ENCODE results near the gene TOR1AIP2.
"Not testable (repeated sequence)": the region's sequence is repeated elsewhere in the genome, so short reads cannot be mapped to it uniquely, and the experiment has no call there.

Gene TOR1AIP2

DNA sequence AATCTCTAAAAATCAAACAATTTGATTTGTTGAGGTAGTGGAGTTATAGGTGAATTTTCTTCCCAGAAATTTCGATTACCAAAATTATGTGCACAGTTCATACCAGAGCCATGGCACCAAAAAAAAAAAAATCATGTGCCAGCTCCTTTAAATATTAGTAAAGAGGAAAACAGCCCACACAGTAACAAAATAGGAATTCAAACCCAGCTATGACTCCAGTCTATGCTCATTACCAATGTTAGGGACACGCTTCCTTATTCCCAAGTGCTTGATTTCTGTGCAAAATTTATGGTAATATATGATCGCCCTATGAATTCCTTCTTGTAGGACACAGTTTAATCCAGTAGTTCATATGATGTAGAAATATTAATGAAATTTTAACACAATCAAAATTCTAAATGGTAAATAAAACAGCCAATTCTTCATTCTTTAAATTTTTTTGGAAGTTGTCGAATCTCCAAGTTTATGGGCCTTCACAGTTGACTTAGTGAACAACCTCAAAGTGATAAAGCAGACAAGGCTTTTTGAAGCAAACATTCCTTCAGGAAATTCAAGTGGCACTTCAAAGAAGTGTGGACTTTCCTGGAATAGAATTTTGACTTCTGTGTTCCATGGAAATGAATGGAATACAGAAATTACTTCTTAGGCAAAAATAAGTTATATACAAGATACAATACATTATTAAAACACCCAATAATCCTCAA, 1.9 kb downstream of the TOR1AIP2 start:
- no peak for DNase-seq

DNA sequence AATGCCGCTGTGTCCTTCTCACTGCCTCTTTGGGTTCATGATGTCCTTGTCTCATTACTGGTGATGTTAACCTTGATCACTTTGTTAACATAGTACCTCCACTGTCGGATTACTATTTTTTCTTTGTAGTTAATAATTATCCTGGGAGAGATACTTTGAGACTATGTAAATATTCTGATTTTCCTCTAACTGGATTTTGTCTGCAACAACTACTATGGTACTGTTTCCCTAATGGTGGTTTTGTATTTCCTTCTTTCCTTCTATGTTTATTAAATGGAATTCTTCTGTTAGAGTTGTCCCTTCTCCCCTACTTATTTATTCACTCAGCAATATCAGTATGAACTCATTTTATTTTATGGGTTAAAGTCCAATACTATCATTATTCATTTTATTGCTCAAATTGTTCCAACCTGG, 4.2 kb downstream of the TOR1AIP2 start:
- no peak for DNase-seq

DNA sequence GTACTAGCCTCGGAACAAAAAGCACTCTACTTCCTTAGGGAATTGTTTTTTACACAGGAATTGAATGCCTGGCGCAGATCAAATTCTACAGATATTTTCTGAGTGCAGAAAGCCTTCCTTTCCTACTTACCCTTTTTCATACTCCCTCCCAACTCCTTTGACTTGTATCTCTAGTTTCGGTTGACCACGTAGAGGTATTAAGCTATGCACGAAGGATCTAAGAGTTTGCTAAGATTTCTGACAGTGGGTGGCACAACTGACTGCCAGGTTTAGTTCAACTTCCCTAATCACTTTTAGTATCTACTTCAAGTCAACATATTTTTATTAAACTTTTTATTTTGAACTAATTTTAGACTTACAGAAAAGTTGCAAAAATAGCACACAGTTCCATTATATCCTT, 5.0 kb downstream of the TOR1AIP2 start:
- DNase-seq = no peak

GRCh38 chr1:179871940-179872339, 5.7 kb downstream of the TOR1AIP2 start:
- no peak for DNase-seq

GRCh38 chr1:179870870-179871269, 6.7 kb downstream of the TOR1AIP2 start:
- no peak for DNase-seq

DNA sequence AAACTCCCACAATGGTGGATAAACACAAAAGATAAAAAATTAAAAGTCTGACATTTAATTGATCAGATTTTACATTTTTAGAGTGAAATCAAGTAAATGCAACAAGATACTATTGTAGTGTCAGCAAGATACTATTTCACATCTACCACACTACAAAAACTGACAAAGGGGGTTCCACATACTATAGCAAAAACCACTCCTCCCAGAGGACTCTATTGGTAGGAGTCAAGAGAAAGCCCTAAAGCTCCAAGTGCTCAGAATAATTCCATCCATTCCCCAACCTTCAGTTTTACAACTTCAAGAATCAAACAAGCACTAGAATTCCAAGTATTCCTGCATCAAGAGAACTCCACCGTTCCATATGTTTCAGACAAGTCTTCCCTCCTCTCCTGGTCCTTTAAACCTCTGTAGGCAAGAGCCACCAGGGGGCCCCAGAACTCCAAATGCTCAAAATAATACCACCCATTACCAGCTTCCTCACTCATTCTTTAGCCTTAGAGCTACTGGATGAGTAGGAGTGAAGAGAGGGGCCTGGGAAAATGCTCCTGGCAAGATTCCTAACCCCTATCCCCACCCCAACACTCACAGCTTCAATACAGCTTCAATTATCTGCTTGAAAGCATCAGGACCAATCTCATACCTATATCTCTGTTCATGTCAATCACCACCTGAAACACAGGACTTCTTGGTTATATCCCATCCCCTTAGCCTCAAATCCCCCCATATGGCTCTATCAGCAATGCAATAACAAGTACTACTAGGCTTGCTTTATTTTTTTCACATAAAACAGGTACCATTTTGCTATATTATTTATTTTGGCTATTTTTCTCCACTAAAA, 9.9 kb downstream of the TOR1AIP2 start:
- peak; percentile 74 for DNase-seq

DNA sequence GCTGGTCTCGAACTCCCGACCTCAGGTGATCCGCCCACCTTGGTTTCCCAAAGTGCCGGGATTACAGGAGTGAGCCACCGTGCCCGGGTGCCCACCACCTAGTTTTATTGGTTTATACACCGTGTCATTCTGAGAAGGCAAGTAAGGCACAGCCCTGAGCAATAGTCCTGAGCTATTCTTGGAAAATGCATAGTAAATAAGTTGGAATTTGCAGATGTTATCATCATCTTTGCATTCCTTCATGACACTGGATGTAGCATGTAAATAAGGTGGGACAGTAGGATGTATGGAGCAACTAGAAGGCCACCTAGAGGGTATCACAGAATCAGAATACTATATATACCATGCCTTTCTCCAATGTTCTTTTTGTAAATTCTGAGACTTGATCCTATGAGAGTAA, 11.0 kb downstream of the TOR1AIP2 start:
- no peak for DNase-seq

DNA sequence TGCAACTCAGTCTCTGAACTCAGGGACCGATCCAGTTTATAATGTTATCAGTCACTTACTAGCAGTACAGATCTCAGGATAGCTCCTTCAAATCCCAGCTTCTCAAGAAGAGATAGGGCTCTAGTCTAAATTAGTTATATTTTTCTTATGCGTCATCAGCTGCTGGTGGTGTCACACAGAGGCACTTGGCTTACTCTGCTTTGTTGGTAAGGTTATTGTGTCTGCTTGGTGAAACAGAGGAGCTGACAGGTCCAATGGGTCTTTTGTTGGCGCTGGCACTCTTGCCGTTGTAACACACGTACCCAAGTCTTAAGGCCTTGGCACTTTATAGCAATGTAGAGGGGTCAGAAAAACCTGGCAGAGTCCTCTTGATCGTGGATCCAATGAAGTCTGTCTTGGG, 12.2 kb downstream of the TOR1AIP2 start:
- no peak for DNase-seq

- no peak for DNase-seq
These were observed 17.0 kb downstream of the TOR1AIP2 start for GRCh38 chr1:179860652-179861051.

DNA sequence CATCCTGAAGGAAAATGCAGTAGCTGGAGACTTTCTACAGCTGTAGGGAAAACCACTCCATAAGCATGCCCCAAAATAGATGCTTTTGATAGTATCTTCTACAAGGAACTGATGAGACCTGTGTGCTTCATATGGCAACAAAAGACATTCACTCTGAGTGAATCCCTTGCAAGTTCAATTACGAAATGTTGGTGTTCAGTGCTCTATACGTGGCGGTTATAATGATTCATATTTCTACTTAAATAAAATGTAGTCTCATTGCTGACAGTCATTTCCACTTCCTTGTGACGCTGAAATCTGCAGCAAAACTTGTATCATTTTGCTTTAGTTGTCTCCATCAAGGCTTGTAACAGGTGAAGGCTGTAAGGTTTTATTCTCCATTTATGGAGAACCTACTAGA, 20.6 kb downstream of the TOR1AIP2 start:
- no peak for DNase-seq

DNA sequence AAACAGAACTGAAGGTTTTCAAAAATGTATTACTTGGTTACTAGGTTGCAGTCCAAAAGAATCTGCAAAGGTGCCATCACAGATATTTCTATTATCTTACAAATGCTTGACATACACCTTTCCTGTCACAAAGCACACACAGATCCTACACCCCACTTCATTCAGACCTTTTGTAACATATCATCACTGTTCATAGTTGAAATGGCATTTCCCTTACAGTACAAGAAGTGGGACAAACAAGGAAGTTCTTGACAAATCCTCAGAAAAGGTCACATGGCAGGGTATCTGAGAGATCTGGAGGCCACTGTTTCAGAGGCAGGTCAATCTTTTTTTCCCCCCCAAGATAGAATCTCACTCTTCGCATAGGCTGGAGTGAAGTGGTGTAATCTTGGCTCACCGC, 21.3 kb downstream of the TOR1AIP2 start:
- no peak for DNase-seq

DNA sequence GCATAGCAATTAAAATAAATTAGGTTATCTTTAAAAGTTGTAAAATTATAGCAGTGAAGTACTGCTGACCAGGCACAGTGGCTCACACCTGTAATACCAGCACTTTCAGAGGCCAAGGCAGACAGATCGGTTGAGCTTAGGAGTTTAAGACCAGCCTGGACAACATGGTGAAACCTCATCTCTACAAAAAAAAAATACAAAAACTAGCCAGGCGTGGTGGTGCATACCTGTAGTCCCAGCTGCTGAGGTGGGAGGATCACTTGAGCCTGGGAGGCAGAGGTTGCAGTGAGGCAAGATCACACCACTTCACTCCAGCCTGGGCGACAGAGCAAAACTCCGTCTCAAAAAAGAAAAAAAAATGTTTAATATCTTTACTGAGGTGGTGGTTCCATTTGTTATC, 21.8 kb downstream of the TOR1AIP2 start:
- DNase-seq = not testable (repeated sequence)

- DNase-seq = no peak
These were observed 24.5 kb downstream of the TOR1AIP2 start for GRCh38 chr1:179853102-179853501.

- DNase-seq = no peak
These were observed 29.4 kb downstream of the TOR1AIP2 start for GRCh38 chr1:179848233-179848632.

- no peak for DNase-seq
These were observed 37.5 kb downstream of the TOR1AIP2 start for GRCh38 chr1:179840107-179840506.

DNA sequence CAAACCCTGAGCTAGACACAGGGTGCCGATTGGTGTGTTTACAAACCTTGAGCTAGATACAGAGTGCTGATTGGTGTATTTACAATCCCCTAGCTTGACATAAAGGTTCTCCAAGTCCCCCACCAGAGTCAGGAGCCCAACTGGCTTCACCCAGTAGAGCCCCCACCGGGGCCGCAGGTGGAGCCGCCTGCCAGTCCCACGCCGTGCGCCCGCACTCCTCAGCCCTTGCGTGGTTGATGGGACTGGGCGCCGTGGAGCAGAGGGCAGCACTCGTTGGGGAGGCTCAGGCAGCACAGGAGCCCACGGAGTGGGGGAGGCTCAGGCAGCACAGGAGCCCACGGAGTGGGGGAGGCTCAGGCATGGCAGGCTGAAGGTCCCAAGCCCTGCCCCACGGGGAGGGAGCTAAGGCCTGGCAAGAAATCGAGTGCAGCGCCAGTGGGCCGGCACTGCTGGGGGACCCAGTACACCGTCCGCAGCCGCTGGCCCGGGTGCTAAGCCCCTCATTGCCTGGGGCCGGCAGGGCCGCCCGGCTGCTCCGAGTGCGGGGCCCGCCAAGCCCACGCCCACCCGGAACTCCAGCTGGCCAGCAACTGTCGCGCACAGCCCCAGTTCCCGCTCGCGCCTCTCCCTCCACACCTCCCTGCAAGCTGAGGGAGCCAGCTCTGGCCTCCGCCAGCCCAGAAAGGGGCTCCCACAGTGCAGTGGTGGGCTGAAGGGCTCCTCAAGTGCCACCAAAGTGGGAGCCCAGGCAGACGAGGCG, 40.7 kb downstream of the TOR1AIP2 start:
- DNase-seq = not testable (repeated sequence)

GRCh38 chr1:179831852-179832699, 45.5 kb downstream of the TOR1AIP2 start:
- DNase-seq = no peak

DNA sequence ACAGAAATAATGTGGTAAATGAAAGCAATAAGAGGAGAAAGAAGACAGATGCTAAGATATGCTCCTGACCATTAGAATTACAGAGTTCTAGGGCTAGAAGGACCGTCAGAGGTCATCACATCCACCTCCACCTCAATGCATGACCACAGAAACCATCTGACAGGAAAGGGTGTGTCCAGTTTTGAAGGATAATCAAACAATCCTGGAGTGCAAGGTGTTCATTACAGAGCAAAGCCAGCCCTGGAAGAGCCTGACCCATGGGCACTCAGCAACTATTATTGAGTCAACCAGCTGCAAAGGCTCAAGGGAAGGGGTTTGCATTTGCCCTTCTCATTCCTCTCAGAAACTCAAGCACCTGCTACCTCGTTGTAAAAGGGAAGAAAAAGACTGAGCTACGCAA, 46.4 kb downstream of the TOR1AIP2 start:
- DNase-seq = peak; percentile 13

- no peak for DNase-seq
These were observed 49.0 kb downstream of the TOR1AIP2 start for GRCh38 chr1:179828554-179829110.

DNA sequence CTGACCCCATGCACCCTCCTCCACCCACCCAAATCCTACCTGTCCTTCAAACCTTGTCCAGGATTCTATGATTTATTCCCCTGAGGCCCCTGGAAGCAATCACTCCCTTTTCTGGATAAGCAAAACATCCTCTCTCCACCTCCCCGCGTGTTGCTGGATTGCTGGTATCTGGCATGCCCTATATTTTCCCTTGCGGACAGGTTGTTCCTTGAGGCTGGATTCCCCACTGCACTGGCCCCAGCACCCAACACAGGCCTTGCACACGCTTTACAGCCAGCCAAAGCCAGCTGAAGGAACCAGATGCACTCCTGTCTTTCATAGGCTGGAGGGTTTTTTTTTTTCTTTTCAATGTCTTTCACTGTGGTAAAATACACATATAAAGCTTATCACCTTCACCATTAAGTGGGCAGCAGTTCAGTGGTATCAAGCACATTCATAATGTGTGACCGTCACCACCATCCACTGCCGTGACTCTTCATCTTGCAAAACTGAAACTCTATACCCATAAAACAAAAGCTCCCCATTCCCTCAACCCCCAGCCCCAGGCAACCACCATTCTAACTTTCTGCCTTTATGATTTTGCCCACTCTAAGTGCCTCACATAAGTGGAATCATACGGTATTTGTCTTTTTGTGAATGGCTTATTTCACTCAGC, 50.9 kb downstream of the TOR1AIP2 start:
- no peak for DNase-seq

DNA sequence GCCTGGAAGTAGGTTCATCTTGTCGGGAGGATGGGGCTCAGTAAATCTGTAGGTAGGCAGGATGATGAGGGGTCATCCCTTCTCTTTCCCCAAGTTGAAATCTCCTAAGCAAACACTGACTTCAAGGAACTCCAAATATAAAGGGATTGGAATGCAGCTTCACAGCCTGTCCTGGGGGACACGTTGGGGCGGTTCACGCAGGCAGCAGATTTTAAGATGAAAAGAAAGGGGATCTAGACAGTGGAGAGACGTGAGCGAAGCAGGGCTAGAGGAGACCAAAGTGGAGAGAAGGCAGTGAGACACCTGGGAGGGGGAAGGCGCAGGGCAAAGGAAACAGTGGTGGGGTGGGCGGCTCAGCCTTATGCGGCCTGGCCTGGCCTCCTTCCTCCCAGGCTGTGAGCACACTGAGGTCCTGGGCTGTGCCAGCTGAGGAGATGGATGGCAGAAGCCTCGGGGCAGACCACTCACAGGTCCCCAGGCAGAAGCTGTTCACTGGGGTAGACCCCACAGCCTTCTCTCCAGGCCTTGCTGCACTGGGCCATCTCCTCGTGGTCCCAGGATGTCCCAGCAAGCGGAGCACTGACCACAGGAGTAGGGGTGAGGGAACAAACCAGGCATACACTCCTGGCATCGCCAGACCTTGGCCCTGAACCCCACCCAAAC, 51.7 kb downstream of the TOR1AIP2 start:
- no peak for DNase-seq
